HPDE6-E6E7 (cell line): ENCODE data around the gene EEF2KMT.

ENCODE experiments used
- DNase-seq: peaks from one replicate; pipeline ENCODE4 v3.0.0; 2011; ENCODE audit warnings: missing footprints; ENCODE audit errors: extremely low spot score

Gene EEF2KMT

GRCh38 chr16:5041600-5042133, 55.9 kb downstream of the EEF2KMT start:
- peak; percentile 39 for DNase-seq

- no peak for DNase-seq
Observed at GRCh38 chr16:5040451-5040850, 57.1 kb downstream of the EEF2KMT start.

GRCh38 chr16:5036228-5037156, 61.1 kb downstream of the EEF2KMT start:
- no peak for DNase-seq

GRCh38 chr16:5035909-5036227, 61.7 kb downstream of the EEF2KMT start:
- DNase-seq: no peak
